Fibroblast of villous mesenchyme (primary cell): ENCODE results near the gene FERMT1. TPM values are rescaled to one million over a fixed set of nuclear protein-coding genes. Genes with fewer than 3 reads are reported as not detected.

ENCODE experiments used
- DNase-seq: peaks from one replicate; pipeline ENCODE4 v3.0.0-alpha.2; 2010; ENCODE audit warnings: low read depth
- H3K4me3 ChIP-seq: 2 replicates; pipeline ENCODE4 v1.5.1; 2011; ENCODE audit warnings: low read depth, mild to moderate bottlenecking, low read length
- total RNA-seq: library from RNA; depleted of rRNA; stranded (reverse); fragments of >200 nt; gene quantifications from 2 replicates; pipeline ENCODE4 v1.2.3, GENCODE V29; 2012
- TF ChIP-seq, protein P1 (sequence below): IDR thresholded peaks from 2 replicates; pipeline ENCODE4 v1.5.1; 2012; ENCODE audit warnings: low read depth, mild to moderate bottlenecking, low read length; ENCODE audit not compliant: insufficient read depth

The FERMT1 gene, protein sequence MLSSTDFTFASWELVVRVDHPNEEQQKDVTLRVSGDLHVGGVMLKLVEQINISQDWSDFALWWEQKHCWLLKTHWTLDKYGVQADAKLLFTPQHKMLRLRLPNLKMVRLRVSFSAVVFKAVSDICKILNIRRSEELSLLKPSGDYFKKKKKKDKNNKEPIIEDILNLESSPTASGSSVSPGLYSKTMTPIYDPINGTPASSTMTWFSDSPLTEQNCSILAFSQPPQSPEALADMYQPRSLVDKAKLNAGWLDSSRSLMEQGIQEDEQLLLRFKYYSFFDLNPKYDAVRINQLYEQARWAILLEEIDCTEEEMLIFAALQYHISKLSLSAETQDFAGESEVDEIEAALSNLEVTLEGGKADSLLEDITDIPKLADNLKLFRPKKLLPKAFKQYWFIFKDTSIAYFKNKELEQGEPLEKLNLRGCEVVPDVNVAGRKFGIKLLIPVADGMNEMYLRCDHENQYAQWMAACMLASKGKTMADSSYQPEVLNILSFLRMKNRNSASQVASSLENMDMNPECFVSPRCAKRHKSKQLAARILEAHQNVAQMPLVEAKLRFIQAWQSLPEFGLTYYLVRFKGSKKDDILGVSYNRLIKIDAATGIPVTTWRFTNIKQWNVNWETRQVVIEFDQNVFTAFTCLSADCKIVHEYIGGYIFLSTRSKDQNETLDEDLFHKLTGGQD
- 4.3 and 4.5 TPM in 2 replicates for total RNA-seq

- TF ChIP-seq, protein P1, sequence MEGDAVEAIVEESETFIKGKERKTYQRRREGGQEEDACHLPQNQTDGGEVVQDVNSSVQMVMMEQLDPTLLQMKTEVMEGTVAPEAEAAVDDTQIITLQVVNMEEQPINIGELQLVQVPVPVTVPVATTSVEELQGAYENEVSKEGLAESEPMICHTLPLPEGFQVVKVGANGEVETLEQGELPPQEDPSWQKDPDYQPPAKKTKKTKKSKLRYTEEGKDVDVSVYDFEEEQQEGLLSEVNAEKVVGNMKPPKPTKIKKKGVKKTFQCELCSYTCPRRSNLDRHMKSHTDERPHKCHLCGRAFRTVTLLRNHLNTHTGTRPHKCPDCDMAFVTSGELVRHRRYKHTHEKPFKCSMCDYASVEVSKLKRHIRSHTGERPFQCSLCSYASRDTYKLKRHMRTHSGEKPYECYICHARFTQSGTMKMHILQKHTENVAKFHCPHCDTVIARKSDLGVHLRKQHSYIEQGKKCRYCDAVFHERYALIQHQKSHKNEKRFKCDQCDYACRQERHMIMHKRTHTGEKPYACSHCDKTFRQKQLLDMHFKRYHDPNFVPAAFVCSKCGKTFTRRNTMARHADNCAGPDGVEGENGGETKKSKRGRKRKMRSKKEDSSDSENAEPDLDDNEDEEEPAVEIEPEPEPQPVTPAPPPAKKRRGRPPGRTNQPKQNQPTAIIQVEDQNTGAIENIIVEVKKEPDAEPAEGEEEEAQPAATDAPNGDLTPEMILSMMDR, result peak; percentile 13
- H3K4me3 ChIP-seq, result peak within 1 kb of the TSS; percentile 59
- peak; percentile 55 for DNase-seq
Observed at GRCh38 chr20:6122873-6123648, at the start of gene FERMT1. FERMT1 (minus strand) TSS chr20:6123030; CDS start chr20:6119554, 3,476 bp downstream.

- DNase-seq, result peak; percentile 12
- no peak overlapping the region for H3K4me3 ChIP-seq
- TF ChIP-seq, protein P1, result peak; percentile 16
Observed at GRCh38 chr20:6169251-6169650, 46.4 kb upstream of the FERMT1 start.

DNA sequence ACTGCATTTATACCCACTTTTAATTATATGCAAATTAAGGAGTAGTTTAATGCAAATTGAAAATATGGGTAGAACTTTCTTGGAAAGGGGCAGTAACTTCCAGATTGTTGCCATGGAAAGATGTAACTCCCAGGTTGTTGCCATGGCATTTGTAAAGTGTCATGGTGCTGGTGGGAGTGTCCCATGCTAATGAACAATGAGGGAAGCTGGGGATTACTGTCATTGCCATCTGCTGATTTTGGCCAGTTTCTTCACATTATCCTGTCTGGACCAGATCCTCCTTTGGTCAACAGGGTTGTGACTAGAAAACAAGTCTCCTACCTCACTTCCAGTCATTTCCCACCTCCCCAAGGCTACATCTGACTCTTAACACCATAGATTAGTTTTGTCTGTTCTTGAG lies 45.4 kb upstream of the FERMT1 start:
- no peak overlapping the region for H3K4me3 ChIP-seq
- DNase-seq, result no peak
- TF ChIP-seq, protein P1, result no peak

GRCh38 chr20:6165346-6165745 lies 42.5 kb upstream of the FERMT1 start:
- DNase-seq, result no peak
- no peak overlapping the region for H3K4me3 ChIP-seq
- TF ChIP-seq, protein P1, result no peak

GRCh38 chr20:6164421-6165341 lies 41.9 kb upstream of the FERMT1 start:
- no peak overlapping the region for H3K4me3 ChIP-seq
- DNase-seq, result peak; percentile 55
- TF ChIP-seq, protein P1, result no peak

GRCh38 chr20:6160736-6161135 lies 37.9 kb upstream of the FERMT1 start:
- no peak for DNase-seq
- H3K4me3 ChIP-seq, result no peak overlapping the region
- TF ChIP-seq, protein P1, result no peak
